Ishikawa (cell line): ENCODE measurements around the gene MYPOP.

Source experiments
- CEBPB ChIP-seq: IDR thresholded peaks from 2 replicates; pipeline ENCODE4 v1.6.1; 2012
- CREB1 ChIP-seq: IDR thresholded peaks from 2 replicates; pipeline ENCODE4 v1.6.1; 2012; ENCODE audit warnings: low read depth
- EGR1 ChIP-seq: IDR thresholded peaks from 2 replicates; pipeline ENCODE4 v1.6.1; 2012
- EP300 ChIP-seq: IDR thresholded peaks from 2 replicates; pipeline ENCODE4 v1.6.1; 2012; ENCODE audit warnings: borderline replicate concordance
- FOXM1 ChIP-seq: IDR thresholded peaks from 2 replicates; pipeline ENCODE4 v1.6.1; 2012; ENCODE audit warnings: low read depth, borderline replicate concordance
- RAD21 ChIP-seq: IDR thresholded peaks from 2 replicates; pipeline ENCODE4 v1.6.1; 2012; ENCODE audit warnings: low read depth
- REST ChIP-seq: IDR thresholded peaks from 2 replicates; pipeline ENCODE4 v1.6.1; 2012; ENCODE audit warnings: low read depth, mild to moderate bottlenecking
- TAF1 ChIP-seq: IDR thresholded peaks from 2 replicates; pipeline ENCODE4 v1.6.1; 2012; ENCODE audit warnings: low read depth, mild to moderate bottlenecking
- TCF12 ChIP-seq: IDR thresholded peaks from 2 replicates; pipeline ENCODE4 v1.6.1; 2012; ENCODE audit warnings: low read depth
- TEAD4 ChIP-seq: IDR thresholded peaks from 2 replicates; pipeline ENCODE4 v1.6.1; 2012
- USF1 ChIP-seq: IDR thresholded peaks from 2 replicates; pipeline ENCODE4 v1.6.1; 2012
- YY1 ChIP-seq: IDR thresholded peaks from 2 replicates; pipeline ENCODE4 v1.6.1; 2012; ENCODE audit warnings: low read depth
- ZBTB7A ChIP-seq: IDR thresholded peaks from 2 replicates; pipeline ENCODE4 v1.6.1; 2012; ENCODE audit warnings: low read depth
- TF ChIP-seq, protein P1 (sequence below): IDR thresholded peaks from 2 replicates; pipeline ENCODE4 v1.6.1; 2012

DNA sequence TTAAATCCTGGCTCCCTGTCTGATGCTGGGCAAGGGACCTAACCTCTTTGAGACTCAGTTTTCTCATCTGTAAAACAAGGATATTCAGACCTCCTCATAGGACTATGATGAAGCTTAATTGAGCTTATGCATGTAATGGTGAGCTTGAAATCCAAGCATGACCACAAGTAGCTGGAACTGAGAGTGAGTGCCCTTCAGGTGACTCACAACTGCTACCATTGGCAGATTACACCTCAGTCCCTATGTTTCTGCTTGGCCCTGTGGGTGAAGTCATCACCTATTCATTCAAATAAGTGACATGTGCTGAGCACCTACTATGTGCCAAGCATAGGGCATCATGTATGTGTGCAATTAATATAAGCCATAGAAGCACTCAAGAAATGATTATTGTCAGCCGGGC is 45.5 kb upstream of the MYPOP start:
- TF ChIP-seq CREB1 = no peak
- no peak for TF ChIP-seq REST
- no peak for TF ChIP-seq EP300
- no peak for TF ChIP-seq TEAD4
- no peak for TF ChIP-seq CEBPB
- TF ChIP-seq, protein P1, sequence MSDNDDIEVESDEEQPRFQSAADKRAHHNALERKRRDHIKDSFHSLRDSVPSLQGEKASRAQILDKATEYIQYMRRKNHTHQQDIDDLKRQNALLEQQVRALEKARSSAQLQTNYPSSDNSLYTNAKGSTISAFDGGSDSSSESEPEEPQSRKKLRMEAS = no peak
- no peak for TF ChIP-seq RAD21
- no peak for TF ChIP-seq TAF1
- no peak for TF ChIP-seq TCF12
- TF ChIP-seq EGR1 = no peak
- no peak for TF ChIP-seq ZBTB7A
- no peak for TF ChIP-seq FOXM1
- no peak for TF ChIP-seq YY1
- no peak for TF ChIP-seq USF1
